Measurements from ENCODE around the gene COQ8B.
"Not testable (repeated sequence)": the region's sequence is repeated elsewhere in the genome, so short reads cannot be mapped to it uniquely, and the experiment has no call there.

COQ8B gene

GRCh38 chr19:40740747-40741146 lies 24.1 kb upstream of the COQ8B start:
- Histone ChIP-seq H3K4me1 (ENCODE audit: insufficient read depth, low read length) (no peaks in the 10 kb centered on the region), H3K9me3 (ENCODE audit: insufficient read depth, low read depth, low read length) (no peaks in the 10 kb centered on the region), H3K9ac (ENCODE audit: low read depth, low read length) (no peak overlapping the region), H3K4me3 (ENCODE audit: low read length) (no peak overlapping the region), H3K27ac (ENCODE audit: low read length) (no peak overlapping the region), H3K36me3 (ENCODE audit: insufficient read depth, low read depth, low read length) (peaks cover 21% of the 10 kb centered on the region), H3K27me3 (ENCODE audit: insufficient read depth, low read length) (no peaks in the 10 kb centered on the region)

DNA sequence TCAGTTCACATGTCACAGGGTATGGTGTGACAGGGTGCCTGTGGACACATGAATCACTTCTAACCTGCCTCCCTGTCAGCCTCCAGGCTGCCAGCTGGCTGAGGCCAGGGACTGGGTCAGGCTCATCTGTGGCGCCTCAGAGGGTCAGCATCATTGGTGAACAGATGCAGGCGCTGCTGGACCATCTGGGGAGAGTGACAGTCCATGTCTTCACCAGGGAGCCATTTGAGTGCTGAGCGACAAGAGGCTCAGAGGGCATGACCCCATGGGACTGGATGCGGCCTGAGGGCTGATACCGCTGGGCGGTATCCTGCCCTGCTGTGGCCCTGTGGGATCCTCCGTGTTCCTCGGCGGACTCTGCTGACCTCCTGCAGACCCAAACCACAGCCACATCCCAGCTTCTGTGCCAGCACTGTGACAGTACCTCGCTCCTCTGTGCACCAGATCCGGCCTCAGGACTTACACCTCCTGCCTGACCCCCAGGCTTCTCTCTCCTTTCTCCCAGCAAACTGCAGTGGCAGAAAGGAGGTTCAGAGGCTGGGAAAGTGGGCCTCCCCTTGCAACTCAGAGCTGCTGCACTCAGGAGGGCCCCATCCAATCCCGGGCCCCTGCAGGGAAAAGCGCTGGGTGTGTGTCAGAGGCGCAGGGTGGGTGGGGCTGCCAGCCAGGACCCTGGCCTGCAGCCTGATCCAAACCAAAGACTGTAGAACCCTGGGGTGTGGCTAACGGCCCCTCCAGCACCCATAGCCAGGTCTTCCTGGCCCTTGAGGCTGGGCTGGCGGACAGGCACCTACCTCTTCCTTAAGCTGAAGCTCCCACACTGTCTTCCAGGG lies 23.4 kb upstream of the COQ8B start:
- no peaks in the 10 kb centered on the region for H3K4me1 ChIP-seq (ENCODE audit: insufficient read depth, low read length)
- H3K27me3 ChIP-seq (ENCODE audit: insufficient read depth, low read length): no peaks in the 10 kb centered on the region
- H3K36me3 ChIP-seq (ENCODE audit: insufficient read depth, low read depth, low read length): peaks cover 27% of the 10 kb centered on the region
- H3K9ac ChIP-seq (ENCODE audit: low read depth, low read length): no peak overlapping the region
- H3K4me3 ChIP-seq (ENCODE audit: low read length): no peak overlapping the region
- H3K9me3 ChIP-seq (ENCODE audit: insufficient read depth, low read depth, low read length): no peaks in the 10 kb centered on the region
- no peak overlapping the region for H3K27ac ChIP-seq (ENCODE audit: low read length)

DNA sequence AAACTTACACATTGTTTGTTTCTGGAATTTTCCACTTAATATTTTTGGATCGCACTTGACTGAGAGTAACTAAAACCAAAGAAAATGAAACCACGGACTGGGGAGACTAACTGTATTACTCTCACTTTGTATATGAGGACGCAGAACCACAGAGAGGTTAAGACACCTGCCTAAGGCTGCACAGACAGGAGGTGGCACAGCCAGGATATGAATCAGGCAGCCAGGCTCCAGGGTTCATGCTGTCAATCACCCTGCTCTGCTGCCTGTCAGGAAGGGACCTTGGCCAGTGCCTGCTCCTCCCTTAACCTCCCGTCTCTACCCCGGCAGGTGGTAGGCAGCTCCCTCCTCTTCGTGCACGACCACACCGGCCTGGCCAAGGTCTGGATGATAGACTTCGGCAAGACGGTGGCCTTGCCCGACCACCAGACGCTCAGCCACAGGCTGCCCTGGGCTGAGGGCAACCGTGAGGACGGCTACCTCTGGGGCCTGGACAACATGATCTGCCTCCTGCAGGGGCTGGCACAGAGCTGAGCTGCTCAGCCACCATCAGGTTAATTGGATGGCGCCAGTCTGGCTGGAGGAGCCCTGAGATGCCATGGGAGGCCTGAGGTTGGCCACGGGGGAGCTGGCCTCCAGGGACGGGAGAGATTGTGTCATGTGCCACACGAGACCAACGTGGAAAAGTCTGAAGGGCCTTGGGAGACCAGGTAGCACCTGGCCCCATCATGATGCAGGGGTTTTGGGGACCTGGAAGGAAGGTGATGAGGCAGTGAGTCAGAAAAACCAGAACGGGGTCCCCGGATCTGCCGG lies 22.5 kb upstream of the COQ8B start:
- H3K27ac ChIP-seq (ENCODE audit: low read length): no peak overlapping the region
- H3K9me3 ChIP-seq (ENCODE audit: insufficient read depth, low read depth, low read length): no peaks in the 10 kb centered on the region
- no peaks in the 10 kb centered on the region for H3K4me1 ChIP-seq (ENCODE audit: insufficient read depth, low read length)
- H3K27me3 ChIP-seq (ENCODE audit: insufficient read depth, low read length): no peaks in the 10 kb centered on the region
- H3K36me3 ChIP-seq (ENCODE audit: insufficient read depth, low read depth, low read length): peaks cover 35% of the 10 kb centered on the region
- H3K4me3 ChIP-seq (ENCODE audit: low read length): no peak overlapping the region
- H3K9ac ChIP-seq (ENCODE audit: low read depth, low read length): no peak overlapping the region

DNA sequence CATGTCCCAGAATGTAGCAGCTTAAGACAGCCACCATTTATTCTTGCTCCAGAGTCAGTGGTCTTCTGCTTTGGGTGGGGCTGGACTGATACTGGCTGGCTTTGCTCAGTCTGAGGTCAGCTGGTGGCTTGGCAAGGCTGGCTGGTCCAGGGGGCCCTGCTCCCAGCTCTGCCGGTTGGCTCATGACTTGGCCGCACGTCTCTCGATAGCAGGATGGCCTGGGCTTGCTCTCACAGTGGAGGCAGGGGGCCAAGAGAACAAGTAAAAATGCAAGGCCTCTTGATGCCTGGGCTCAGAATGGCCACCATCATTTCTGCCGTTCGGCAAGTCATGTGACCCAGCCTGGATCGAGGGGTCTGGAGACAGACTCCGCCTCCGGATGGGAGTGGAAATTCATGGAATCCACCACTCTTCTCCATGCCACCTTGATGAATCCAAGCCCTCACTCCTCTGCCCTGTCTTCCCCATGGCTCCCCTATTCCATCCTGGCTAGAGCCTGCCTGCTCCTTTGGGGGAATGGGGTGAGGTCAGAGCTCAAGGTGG lies 20.5 kb upstream of the COQ8B start:
- no peaks in the 10 kb centered on the region for H3K27me3 ChIP-seq (ENCODE audit: insufficient read depth, low read length)
- H3K9ac ChIP-seq (ENCODE audit: low read depth, low read length): no peak overlapping the region
- no peaks in the 10 kb centered on the region for H3K9me3 ChIP-seq (ENCODE audit: insufficient read depth, low read depth, low read length)
- peaks cover 51% of the 10 kb centered on the region for H3K36me3 ChIP-seq (ENCODE audit: insufficient read depth, low read depth, low read length)
- H3K4me3 ChIP-seq (ENCODE audit: low read length): no peak overlapping the region
- no peak overlapping the region for H3K27ac ChIP-seq (ENCODE audit: low read length)
- H3K4me1 ChIP-seq (ENCODE audit: insufficient read depth, low read length): no peaks in the 10 kb centered on the region

DNA sequence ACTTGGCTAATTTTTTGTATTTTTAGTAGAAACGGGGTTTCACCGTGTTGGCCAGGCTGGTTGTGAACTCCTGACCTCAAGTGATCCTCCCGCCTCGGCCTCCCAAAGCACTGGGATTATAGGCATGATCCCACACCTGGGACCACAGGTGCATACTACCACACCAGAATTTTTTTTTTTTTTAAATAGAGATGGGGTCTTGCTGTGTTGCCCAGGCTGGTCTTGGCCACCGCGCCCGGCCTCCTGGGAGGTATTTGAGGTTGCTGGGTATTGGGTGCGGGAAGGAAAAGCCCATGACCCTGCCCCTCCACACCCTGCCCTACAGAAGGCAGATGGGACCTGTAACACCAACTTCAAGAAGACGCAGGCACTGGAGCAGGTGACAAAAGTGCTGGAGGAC lies 20.0 kb upstream of the COQ8B start:
- Histone ChIP-seq H3K4me3 (ENCODE audit: low read length) (no peak overlapping the region), H3K36me3 (ENCODE audit: insufficient read depth, low read depth, low read length) (peaks cover 47% of the 10 kb centered on the region), H3K4me1 (ENCODE audit: insufficient read depth, low read length) (no peaks in the 10 kb centered on the region), H3K9me3 (ENCODE audit: insufficient read depth, low read depth, low read length) (no peaks in the 10 kb centered on the region), H3K27me3 (ENCODE audit: insufficient read depth, low read length) (no peaks in the 10 kb centered on the region), H3K27ac (ENCODE audit: low read length) (no peak overlapping the region), H3K9ac (ENCODE audit: low read depth, low read length) (no peak overlapping the region)

DNA sequence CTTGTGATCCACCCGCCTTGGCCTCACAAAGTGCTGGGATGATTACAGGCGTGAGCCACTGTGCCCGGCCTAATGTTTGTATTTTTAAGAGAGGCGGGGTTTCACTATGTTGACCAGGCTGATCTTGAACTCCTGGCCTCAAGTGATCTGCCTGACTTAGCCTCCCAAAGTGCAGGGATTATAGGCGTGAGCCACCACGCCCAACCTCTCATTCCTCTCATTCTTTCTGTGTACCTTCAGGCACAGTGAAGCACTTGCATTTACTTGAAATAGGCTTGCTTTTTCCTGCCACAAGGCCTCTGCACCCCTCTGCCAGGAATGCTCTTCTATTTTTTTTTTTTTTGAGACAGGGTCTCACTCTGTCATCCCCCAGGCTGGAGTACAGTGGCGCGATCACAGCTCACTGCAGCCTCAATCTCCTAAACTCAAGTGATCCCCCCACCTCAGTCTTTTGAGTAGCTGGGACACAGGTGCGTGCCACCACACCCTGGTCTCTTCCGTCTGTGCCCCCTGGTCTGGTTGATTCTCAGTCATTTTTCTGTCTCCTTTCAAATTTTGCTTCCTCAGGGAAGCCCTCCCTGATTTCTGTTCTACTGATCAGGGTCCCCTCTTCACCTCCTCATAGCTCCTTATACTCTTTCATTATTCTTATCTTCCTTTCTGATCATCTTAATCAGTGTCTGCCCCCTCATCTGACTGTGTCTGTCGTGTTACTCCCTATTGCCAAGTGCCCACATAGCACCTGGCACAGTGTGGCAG lies 18.5 kb upstream of the COQ8B start:
- Histone ChIP-seq H3K27me3 (ENCODE audit: insufficient read depth, low read length) (no peaks in the 10 kb centered on the region), H3K4me3 (ENCODE audit: low read length) (no peak overlapping the region), H3K36me3 (ENCODE audit: insufficient read depth, low read depth, low read length) (peaks cover 56% of the 10 kb centered on the region), H3K9me3 (ENCODE audit: insufficient read depth, low read depth, low read length) (no peaks in the 10 kb centered on the region), H3K27ac (ENCODE audit: low read length) (no peak overlapping the region), H3K4me1 (ENCODE audit: insufficient read depth, low read length) (no peaks in the 10 kb centered on the region), H3K9ac (ENCODE audit: low read depth, low read length) (no peak overlapping the region)

DNA sequence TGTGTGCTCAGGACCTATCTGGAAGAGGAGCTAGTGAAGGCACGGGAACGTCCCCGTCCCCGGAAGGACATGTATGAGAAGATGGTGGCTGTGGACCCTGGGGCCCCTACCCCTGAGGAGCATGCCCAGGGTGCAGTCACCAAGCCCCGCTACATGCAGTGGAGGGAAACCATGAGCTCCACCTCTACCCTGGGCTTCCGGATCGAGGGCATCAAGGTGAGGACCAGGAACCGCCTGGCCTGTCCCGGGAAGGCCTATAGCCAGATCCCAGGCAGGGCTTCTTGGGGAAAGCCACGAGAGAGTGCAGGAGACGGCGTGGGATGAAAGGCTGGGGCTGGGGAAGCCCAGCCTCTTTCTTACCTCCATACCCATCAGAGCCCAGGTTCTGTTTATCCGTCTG lies 16.5 kb upstream of the COQ8B start:
- Histone ChIP-seq H3K9me3 (ENCODE audit: insufficient read depth, low read depth, low read length) (no peaks in the 10 kb centered on the region), H3K36me3 (ENCODE audit: insufficient read depth, low read depth, low read length) (peaks cover 68% of the 10 kb centered on the region), H3K9ac (ENCODE audit: low read depth, low read length) (no peak overlapping the region), H3K27ac (ENCODE audit: low read length) (no peak overlapping the region), H3K27me3 (ENCODE audit: insufficient read depth, low read length) (no peaks in the 10 kb centered on the region), H3K4me1 (ENCODE audit: insufficient read depth, low read length) (no peaks in the 10 kb centered on the region), H3K4me3 (ENCODE audit: low read length) (no peak overlapping the region)

- H3K4me3 ChIP-seq (ENCODE audit: low read length); H3K27ac ChIP-seq (ENCODE audit: low read length); H3K27me3 ChIP-seq (ENCODE audit: insufficient read depth, low read length); H3K4me1 ChIP-seq (ENCODE audit: insufficient read depth, low read length); H3K9me3 ChIP-seq (ENCODE audit: insufficient read depth, low read depth, low read length); H3K9ac ChIP-seq (ENCODE audit: low read depth, low read length): not testable (repeated sequence)
- H3K36me3 ChIP-seq (ENCODE audit: insufficient read depth, low read depth, low read length): peaks cover 73% of the 10 kb centered on the region
Observed at GRCh38 chr19:40732304-40732703, 15.6 kb upstream of the COQ8B start.

- not testable (repeated sequence) for H3K9ac ChIP-seq (ENCODE audit: low read depth, low read length); H3K27ac ChIP-seq (ENCODE audit: low read length); H3K4me1 ChIP-seq (ENCODE audit: insufficient read depth, low read length); H3K4me3 ChIP-seq (ENCODE audit: low read length); H3K27me3 ChIP-seq (ENCODE audit: insufficient read depth, low read length); H3K9me3 ChIP-seq (ENCODE audit: insufficient read depth, low read depth, low read length)
- peaks cover 70% of the 10 kb centered on the region for H3K36me3 ChIP-seq (ENCODE audit: insufficient read depth, low read depth, low read length)
Observed at GRCh38 chr19:40730065-40730464, 13.4 kb upstream of the COQ8B start.

GRCh38 chr19:40726279-40726678 lies 9.6 kb upstream of the COQ8B start:
- Histone ChIP-seq H3K36me3 (ENCODE audit: insufficient read depth, low read depth, low read length) (peaks cover 52% of the 10 kb centered on the region), H3K27ac (ENCODE audit: low read length) (no peak overlapping the region), H3K9me3 (ENCODE audit: insufficient read depth, low read depth, low read length) (no peaks in the 10 kb centered on the region), H3K4me1 (ENCODE audit: insufficient read depth, low read length) (no peaks in the 10 kb centered on the region), H3K9ac (ENCODE audit: low read depth, low read length) (no peak overlapping the region), H3K4me3 (ENCODE audit: low read length) (no peak overlapping the region), H3K27me3 (ENCODE audit: insufficient read depth, low read length) (no peaks in the 10 kb centered on the region)

GRCh38 chr19:40724855-40725254 lies 8.2 kb upstream of the COQ8B start:
- no peaks in the 10 kb centered on the region for H3K9me3 ChIP-seq (ENCODE audit: insufficient read depth, low read depth, low read length)
- H3K4me1 ChIP-seq (ENCODE audit: insufficient read depth, low read length): no peaks in the 10 kb centered on the region
- H3K4me3 ChIP-seq (ENCODE audit: low read length): no peak overlapping the region
- no peaks in the 10 kb centered on the region for H3K27me3 ChIP-seq (ENCODE audit: insufficient read depth, low read length)
- peaks cover 37% of the 10 kb centered on the region for H3K36me3 ChIP-seq (ENCODE audit: insufficient read depth, low read depth, low read length)
- H3K9ac ChIP-seq (ENCODE audit: low read depth, low read length): no peak overlapping the region
- H3K27ac ChIP-seq (ENCODE audit: low read length): no peak overlapping the region
